Muscle of back (tissue), 11 donors: ENCODE data around the gene DGKH. TPM values are rescaled to one million over a fixed set of nuclear protein-coding genes. Genes with fewer than 3 reads are reported as not detected.
A peak's percentile ranks its signal among the peaks of the same experiment; 100 is the strongest.
"Not testable (repeated sequence)": the region's sequence is repeated elsewhere in the genome, so short reads cannot be mapped to it uniquely, and the experiment has no call there.

Source experiments
- DNase-seq, 3 donors: peaks; one replicate each; pipeline versions ENCODE4 v3.0.0 to v3.0.0-alpha.2; 2013
- polyA plus RNA-seq, 10 donors: library from polyadenylated mRNA; unstranded; fragments of 120-200 nt; gene quantifications; one replicate each; pipeline ENCODE4 v1.2.1, GENCODE V29; 2013; ENCODE audit not compliant: insufficient read length in 10 of 10

Gene DGKH
- polyA plus RNA-seq, 10 donors, result 2.4 to 5.8 (median 3.8) TPM

GRCh38 chr13:42070599-42070998 is 22.2 kb downstream of the DGKH start:
- not testable (repeated sequence) for DNase-seq

- not testable (repeated sequence) for DNase-seq
Measured at GRCh38 chr13:42071179-42071578, 22.7 kb downstream of the DGKH start.

- no peak for DNase-seq
Measured at GRCh38 chr13:42071672-42072419, 23.4 kb downstream of the DGKH start.

GRCh38 chr13:42073683-42074082 is 25.2 kb downstream of the DGKH start:
- DNase-seq, result no peak

GRCh38 chr13:42075517-42075916 is 27.1 kb downstream of the DGKH start:
- no peak for DNase-seq

DNA sequence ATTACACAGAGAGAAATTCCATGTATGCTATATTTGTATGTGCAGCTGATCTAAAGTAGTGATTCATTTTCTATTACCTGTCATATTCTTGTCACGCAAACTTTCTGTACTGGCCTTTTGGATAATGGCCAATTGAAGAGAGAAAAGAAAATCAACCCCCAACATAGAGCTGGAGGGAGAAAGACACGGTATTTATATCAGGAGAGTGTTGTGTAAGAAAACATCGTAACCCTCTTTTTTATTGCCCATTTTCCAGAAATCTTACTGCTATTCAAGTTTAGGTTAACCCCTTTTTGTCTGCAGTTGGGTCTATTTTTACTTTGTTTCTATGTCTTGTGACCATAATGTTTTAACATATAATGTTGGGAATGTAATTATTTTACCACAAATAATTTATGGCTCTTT is 27.9 kb downstream of the DGKH start:
- DNase-seq, result peak in 2 of 3 donors; percentile 22 to 29

DNA sequence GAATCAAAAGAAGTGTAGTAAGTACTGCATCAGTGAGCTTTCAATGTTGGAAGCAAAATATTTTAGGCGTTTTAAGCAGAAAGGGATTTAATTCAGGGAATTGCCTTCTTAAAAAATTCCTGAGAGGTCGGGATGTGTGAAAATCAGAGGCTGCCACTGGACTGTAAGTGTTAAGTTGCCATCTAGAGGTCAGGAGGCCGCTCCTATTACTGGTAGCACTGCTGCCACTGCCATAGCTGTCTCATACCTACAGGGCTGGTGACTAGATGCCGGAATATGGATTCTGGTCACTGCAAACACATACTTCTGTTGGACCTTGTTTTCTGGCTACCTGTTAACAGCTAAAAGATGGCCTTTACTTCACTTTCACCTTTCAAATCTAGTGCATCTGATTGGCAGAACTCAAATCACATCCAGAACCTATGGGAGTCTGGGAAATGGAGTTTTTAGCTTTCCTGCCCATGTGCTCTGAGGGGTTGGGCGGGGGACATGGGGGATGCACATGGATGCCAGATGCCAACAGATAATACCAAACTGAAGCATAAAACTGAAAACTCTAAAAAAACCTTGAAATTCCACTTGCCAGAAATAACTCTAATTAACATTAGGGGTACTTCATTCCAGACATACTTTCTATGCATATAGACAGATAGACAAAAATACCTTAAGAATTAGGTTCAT is 29.8 kb downstream of the DGKH start:
- peak in 1 of 3 donors; percentile 22 for DNase-seq

GRCh38 chr13:42083138-42083770 is 34.8 kb downstream of the DGKH start:
- no peak for DNase-seq

DNA sequence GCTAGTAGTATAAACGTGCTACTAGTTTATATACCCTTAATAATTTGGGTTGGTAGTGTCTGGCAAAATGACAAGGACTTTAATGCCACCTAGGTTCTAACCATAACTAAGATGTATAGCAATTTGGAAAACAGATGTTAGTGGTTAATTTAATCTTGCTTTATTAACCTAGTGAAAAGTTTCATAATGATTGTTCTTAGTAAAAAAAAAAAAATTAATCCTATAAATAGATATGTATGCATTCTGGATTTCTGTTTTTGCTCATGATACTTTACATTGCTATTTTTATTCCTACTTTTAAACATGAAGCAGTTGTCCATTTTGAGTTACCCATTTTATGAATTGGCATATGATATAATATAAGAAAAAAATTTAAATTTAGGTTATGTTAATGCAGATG is 36.3 kb downstream of the DGKH start:
- no peak for DNase-seq

- DNase-seq, result no peak
Measured at GRCh38 chr13:42086582-42086981, 38.1 kb downstream of the DGKH start.

DNA sequence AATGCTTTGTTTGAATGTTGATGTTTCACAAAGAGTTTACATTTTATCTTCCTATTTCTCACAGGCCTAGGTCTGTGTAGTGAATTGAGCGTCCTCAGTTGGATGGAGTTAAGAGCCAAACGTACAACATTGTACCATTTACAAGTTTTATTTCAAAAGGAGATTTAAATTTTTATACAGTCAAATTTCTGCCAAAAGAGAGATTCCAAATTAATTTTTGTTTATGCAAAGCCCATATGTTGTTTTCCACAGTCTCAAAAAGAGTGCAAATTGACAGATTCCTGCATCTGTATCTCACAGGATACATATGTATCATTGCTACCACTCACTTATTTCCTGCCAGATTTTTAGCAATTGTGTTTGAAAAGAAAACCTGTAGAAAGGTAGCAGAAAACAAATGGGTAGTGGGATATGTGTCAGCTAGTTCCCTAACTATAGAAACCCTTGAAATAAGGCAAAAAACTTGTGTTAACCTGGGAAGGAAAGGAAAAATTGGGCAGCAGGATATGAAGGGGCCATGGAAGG is 46.1 kb downstream of the DGKH start:
- no peak for DNase-seq

DNA sequence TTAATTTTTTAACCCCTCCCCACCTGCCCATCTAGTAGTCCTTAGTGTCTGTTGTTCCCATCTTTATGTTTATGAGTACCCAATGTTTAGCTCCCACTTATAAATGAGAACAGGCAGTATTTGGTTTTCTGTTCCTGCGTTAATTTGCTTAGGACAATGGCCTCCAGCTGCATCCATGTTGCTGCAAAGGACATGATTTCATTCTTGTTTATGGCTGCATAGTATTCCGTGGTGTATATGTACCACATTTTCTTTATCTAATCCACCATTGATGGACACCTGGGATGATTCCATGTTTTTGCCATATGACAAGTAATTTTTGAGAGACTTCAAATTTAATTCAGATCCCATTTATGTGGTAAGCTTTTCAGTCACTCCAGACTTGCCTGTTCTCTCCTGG is 47.8 kb downstream of the DGKH start:
- not testable (repeated sequence) for DNase-seq

- no peak for DNase-seq
Measured at GRCh38 chr13:42099962-42100675, 51.7 kb downstream of the DGKH start.

GRCh38 chr13:42100960-42101359 is 52.5 kb downstream of the DGKH start:
- DNase-seq, result no peak

- DNase-seq, result peak in 1 of 3 donors; percentile 19
Measured at GRCh38 chr13:42101821-42102585, 53.6 kb downstream of the DGKH start.

DNA sequence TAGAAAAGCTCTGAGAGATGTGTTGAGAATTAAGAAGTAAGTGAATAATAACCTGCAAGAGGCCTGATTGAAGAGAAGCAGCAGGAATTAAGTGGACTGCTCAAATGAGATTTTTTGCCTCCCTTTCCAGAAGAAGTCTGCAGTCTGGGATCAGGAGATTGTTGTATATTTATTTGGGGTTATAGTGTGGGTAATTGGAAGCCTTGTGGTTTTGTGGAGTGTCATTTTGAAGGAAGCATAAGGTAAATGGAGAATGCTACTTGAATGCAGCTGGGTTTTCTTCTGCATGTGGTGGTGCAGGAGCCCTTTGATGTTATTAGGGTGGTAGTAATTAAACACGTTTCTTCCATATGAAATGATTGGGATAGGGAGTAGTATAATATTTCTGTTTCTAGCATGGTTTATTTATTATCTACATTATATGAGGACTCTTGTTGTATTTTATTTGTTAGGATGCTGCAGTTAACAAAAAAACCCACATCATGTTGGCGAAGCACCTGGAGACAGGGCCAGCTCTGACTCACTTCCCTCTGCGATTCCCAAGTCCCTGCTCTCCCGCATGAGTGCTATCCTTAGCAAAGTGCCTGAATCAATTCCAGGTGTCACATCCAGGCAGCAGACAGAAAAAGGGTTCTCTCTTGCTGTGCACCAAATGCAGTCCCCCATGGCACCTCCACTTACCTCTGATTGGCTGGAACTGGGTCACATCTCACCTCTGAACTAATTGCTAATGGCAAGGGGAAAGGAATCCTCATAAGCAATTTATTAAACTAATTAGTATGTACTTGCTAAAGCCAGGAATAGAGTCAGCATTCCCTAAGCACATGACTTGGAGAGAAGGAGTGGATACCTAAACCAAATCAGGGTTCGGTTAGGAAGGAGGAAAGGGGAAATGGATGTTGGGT is 54.8 kb downstream of the DGKH start:
- DNase-seq, result no peak

DNA sequence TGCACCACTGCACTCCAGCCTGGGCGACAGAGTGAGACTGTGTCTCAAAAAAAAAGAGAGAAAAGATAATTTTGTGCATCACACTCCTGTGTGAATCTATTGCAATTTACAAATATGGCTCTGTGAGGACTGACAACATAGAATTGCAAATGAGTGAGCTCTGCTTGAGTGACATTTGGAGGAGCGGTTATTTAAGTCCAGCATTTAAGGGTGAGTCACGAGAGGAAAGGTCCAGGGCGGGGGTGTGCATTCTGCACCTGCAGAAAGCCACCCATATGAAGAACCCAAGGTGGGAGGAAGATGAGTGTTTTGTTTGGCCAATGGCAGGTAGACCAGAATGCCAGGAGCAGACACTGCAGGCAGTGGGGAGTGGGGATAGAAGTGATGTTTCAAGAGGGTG is 58.5 kb downstream of the DGKH start:
- no peak for DNase-seq

- no peak for DNase-seq
Measured at GRCh38 chr13:42107421-42107820, 59.0 kb downstream of the DGKH start.

DNA sequence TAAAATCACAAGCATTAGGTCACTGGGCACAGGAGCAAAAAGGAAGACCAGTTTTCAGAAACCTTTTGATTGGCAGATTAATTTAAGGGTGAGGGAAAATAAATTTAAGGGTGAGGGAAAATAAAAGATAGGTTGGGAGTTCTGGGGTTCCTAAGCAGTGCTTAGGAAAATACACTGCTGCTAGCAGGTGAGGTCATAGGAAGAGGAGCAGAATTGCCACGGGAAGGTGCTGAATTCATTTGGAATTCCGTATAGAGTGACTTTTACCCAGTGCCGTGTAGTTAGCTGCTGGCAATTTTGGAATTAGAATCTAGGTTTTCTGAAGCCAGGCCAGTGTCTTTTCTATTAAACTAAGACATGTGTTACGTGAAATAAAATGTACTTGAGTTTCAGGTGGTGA is 59.8 kb downstream of the DGKH start:
- DNase-seq, result no peak

GRCh38 chr13:42109957-42110356 is 61.5 kb downstream of the DGKH start:
- no peak for DNase-seq
